Caco-2 (cell line): ENCODE results near the gene BAZ1A. TPM values are rescaled to one million over a fixed set of nuclear protein-coding genes. Genes with fewer than 3 reads are reported as not detected.

Source experiments
- BruUV-seq: library from RNA; stranded (reverse); fragments of 400-500 nt; replicated peaks from 2 replicates; lab custom pipeline; 2021; lab: Mats Ljungman, UMichigan
- CTCF ChIA-PET: fragments of 300-600 bp; sonication (Branson Sonifier 250); formaldehyde crosslinking; loops from one replicate; lab custom pipeline; 2022; ENCODE audit warnings: antibody characterized with exemption; lab: Charles Lee
- POLR2A ChIA-PET: fragments of 300-600 bp; sonication (Branson Sonifier 250); formaldehyde crosslinking; loops from one replicate; lab custom pipeline; 2022; ENCODE audit warnings: antibody characterized with exemption; lab: Charles Lee
- DNase-seq, 2 experiments: peaks; one replicate each; pipeline versions ENCODE4 v3.0.0 to v3.0.0-alpha.2; 2020 to 2022
- H3K27me3 ChIP-seq: replicated peaks from 2 replicates; pipeline ENCODE4 v1.6.0; 2011; ENCODE audit warnings: low read length; ENCODE audit not compliant: control insufficient read depth, insufficient read depth
- H3K36me3 ChIP-seq: 2 replicates; pipeline ENCODE4 v1.5.1; 2011; ENCODE audit warnings: low read length; ENCODE audit not compliant: control insufficient read depth, insufficient read depth
- H3K4me1 ChIP-seq: fragments of 250-450 bp; sonication (Bioruptor Pico); 2 replicates; pipeline ENCODE4 v1.5.1; 2020; ENCODE audit warnings: mild to moderate bottlenecking
- H3K4me3 ChIP-seq: 2 replicates; pipeline ENCODE4 v1.5.1; 2011; ENCODE audit warnings: low read depth, mild to moderate bottlenecking, control low read depth, low read length
- H3K9me3 ChIP-seq: fragments of 250-450 bp; sonication (Bioruptor Pico); 2 replicates; pipeline ENCODE4 v1.5.1; 2020; ENCODE audit warnings: mild to moderate bottlenecking, moderate library complexity
- H3K27ac Mint-ChIP-seq: one replicate; pipeline ENCODE4 v1.8.0; 2022; ENCODE audit warnings: mixed read lengths; ENCODE audit not compliant: unreplicated experiment
- H3K27me3 Mint-ChIP-seq: one replicate; pipeline ENCODE4 v1.8.0; 2022; ENCODE audit warnings: mixed read lengths; ENCODE audit not compliant: insufficient read depth, unreplicated experiment
- H3K36me3 Mint-ChIP-seq: one replicate; pipeline ENCODE4 v1.8.0; 2022; ENCODE audit warnings: mild to moderate bottlenecking, mixed read lengths; ENCODE audit not compliant: insufficient read depth, unreplicated experiment
- H3K4me1 Mint-ChIP-seq: one replicate; pipeline ENCODE4 v1.8.0; 2022; ENCODE audit warnings: low read depth, mixed read lengths; ENCODE audit not compliant: unreplicated experiment
- H3K4me3 Mint-ChIP-seq: one replicate; pipeline ENCODE4 v1.8.0; 2022; ENCODE audit warnings: mild to moderate bottlenecking, moderate library complexity, mixed read lengths; ENCODE audit not compliant: unreplicated experiment
- H3K9me3 Mint-ChIP-seq: one replicate; pipeline ENCODE4 v1.8.0; 2022; ENCODE audit warnings: mixed read lengths; ENCODE audit not compliant: unreplicated experiment
- intact Hi-C: fragments of 100-400 bp; cut with micrococcal nuclease; formaldehyde crosslinking; loops from one replicate; pipeline ENCODE4 v1.10.0; 2022; ENCODE audit not compliant: unreplicated experiment
- total RNA-seq: library from RNA; stranded (reverse); gene quantifications from 2 replicates; pipeline ENCODE4 v1.2.3, GENCODE V29; 2022
- TF ChIP-seq, protein P1 (sequence below), 2 experiments: fragments of 200-600 bp in 1 of 2; IDR thresholded peaks; 1 replicate in 1 of 2; 2 replicates in 1 of 2; pipeline versions ENCODE4 v1.5.1 to v1.8.0; 2011 to 2022; ENCODE audit warnings: antibody characterized with exemption in 1 of 2, control low read depth in 1 of 2, inconsistent platforms in 1 of 2, low read depth in 1 of 2, low read length in 1 of 2, mild to moderate bottlenecking in 1 of 2, moderate library complexity in 1 of 2; ENCODE audit not compliant: insufficient read depth in 1 of 2, severe bottlenecking in 1 of 2, unreplicated experiment in 1 of 2

The BAZ1A gene
- total RNA-seq, 1 experiment from 2014 or later, result 26.1 TPM

DNA sequence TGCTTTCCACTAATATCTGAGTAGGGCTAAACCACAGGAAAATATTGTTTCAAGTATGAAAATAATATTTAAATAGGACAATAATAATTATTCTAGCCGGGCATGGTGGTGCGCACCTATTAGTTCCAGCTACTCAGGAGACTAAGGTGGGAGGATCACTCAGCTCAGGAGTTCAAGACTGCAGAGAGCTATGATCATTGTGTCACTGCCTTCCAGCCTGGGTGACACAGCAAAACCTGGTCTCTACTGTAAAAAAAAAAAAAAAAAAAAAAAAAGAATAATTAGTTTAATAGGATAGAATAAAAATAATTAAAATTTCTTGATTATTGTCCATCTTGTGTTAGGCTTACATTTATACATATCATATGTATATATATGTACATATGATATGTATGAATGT lies 38.5 kb upstream of the BAZ1A start:
- H3K4me3 ChIP-seq, result no peak overlapping the region
- TF ChIP-seq, protein P1, sequence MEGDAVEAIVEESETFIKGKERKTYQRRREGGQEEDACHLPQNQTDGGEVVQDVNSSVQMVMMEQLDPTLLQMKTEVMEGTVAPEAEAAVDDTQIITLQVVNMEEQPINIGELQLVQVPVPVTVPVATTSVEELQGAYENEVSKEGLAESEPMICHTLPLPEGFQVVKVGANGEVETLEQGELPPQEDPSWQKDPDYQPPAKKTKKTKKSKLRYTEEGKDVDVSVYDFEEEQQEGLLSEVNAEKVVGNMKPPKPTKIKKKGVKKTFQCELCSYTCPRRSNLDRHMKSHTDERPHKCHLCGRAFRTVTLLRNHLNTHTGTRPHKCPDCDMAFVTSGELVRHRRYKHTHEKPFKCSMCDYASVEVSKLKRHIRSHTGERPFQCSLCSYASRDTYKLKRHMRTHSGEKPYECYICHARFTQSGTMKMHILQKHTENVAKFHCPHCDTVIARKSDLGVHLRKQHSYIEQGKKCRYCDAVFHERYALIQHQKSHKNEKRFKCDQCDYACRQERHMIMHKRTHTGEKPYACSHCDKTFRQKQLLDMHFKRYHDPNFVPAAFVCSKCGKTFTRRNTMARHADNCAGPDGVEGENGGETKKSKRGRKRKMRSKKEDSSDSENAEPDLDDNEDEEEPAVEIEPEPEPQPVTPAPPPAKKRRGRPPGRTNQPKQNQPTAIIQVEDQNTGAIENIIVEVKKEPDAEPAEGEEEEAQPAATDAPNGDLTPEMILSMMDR (IDR thresholded peaks at IDR 0.05; ENCODE audit: insufficient read depth in 1 of 2, low read depth in 1 of 2, low read length in 1 of 2, severe bottlenecking in 1 of 2, unreplicated experiment in 1 of 2), result no peak
- peaks cover 10% of the 10 kb centered on the region for H3K4me1 Mint-ChIP-seq
- no peaks in the 10 kb centered on the region for H3K36me3 ChIP-seq
- no peak overlapping the region for H3K4me3 Mint-ChIP-seq
- no peaks in the 10 kb centered on the region for H3K27me3 Mint-ChIP-seq
- H3K9me3 Mint-ChIP-seq, result no peaks in the 10 kb centered on the region
- intact Hi-C loops, result no loop called here
- no peak overlapping the region for H3K27ac Mint-ChIP-seq
- no peaks in the 10 kb centered on the region for H3K4me1 ChIP-seq
- ChIA-PET POLR2A (no interaction called here), CTCF (no interaction called here)
- no peaks in the 10 kb centered on the region for H3K27me3 ChIP-seq
- no peaks in the 10 kb centered on the region for H3K9me3 ChIP-seq
- no peak for DNase-seq
- no TSS peak for BruUV-seq
- no peaks in the 10 kb centered on the region for H3K36me3 Mint-ChIP-seq

DNA sequence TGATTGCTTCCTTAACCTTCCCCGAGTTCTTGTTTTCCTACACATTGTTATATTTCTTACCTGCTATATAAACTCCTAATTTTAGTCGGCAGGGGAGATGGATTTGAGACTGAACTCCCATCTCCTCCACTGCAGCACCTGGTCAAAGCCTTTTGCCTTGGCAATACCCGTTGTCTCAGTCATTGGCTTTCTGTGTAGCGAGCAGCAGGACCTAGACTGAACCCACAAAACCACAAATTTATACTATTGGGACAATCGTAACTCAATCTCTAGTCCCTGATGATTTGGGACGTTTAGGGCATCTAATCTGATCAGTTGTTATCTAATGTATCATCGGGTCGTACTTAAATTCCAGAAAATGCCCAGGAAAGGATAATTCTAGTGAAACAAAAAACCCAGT lies 37.8 kb upstream of the BAZ1A start:
- Mint-ChIP-seq H3K4me3 (no peak overlapping the region), H3K27ac (no peak overlapping the region), H3K9me3 (no peaks in the 10 kb centered on the region), H3K27me3 (no peaks in the 10 kb centered on the region), H3K4me1 (peaks cover 10% of the 10 kb centered on the region), H3K36me3 (no peaks in the 10 kb centered on the region)
- BruUV-seq, result no TSS peak
- Histone ChIP-seq H3K36me3 (no peaks in the 10 kb centered on the region), H3K27me3 (no peaks in the 10 kb centered on the region), H3K4me1 (no peaks in the 10 kb centered on the region), H3K4me3 (no peak overlapping the region), H3K9me3 (no peaks in the 10 kb centered on the region)
- ChIA-PET POLR2A (no interaction called here), CTCF (no interaction called here)
- DNase-seq, result no peak
- intact Hi-C loops, result no loop called here
- TF ChIP-seq, protein P1 (IDR thresholded peaks at IDR 0.05; ENCODE audit: insufficient read depth in 1 of 2, low read depth in 1 of 2, low read length in 1 of 2, severe bottlenecking in 1 of 2, unreplicated experiment in 1 of 2), result no peak

GRCh38 chr14:34912182-34912581 lies 37.0 kb upstream of the BAZ1A start:
- Histone ChIP-seq H3K27me3 (no peaks in the 10 kb centered on the region), H3K4me3 (no peak overlapping the region), H3K4me1 (no peaks in the 10 kb centered on the region), H3K36me3 (no peaks in the 10 kb centered on the region), H3K9me3 (no peaks in the 10 kb centered on the region)
- TF ChIP-seq, protein P1 (IDR thresholded peaks at IDR 0.05; ENCODE audit: insufficient read depth in 1 of 2, low read depth in 1 of 2, low read length in 1 of 2, severe bottlenecking in 1 of 2, unreplicated experiment in 1 of 2), result peak; percentile 11 to 29
- CTCF ChIA-PET, result interaction anchor here (0.6 kb wide), 1 partner anchor 134 kb away, joined by 4 read pairs; no protein-coding TSS in a partner anchor
- no peak overlapping the region for H3K4me3 Mint-ChIP-seq
- peaks cover 10% of the 10 kb centered on the region for H3K4me1 Mint-ChIP-seq
- DNase-seq, result peak in 1 of 2 experiments; percentile 7
- no peaks in the 10 kb centered on the region for H3K36me3 Mint-ChIP-seq
- no peaks in the 10 kb centered on the region for H3K27me3 Mint-ChIP-seq
- H3K9me3 Mint-ChIP-seq, result no peaks in the 10 kb centered on the region
- no TSS peak for BruUV-seq
- H3K27ac Mint-ChIP-seq, result no peak overlapping the region
- POLR2A ChIA-PET, result interaction anchor here (0.6 kb wide), 1 partner anchor 37 kb away, joined by 4 read pairs; the partner anchor contains the start of gene BAZ1A
- intact Hi-C loops, result no loop called here
